SK-N-SH treated with all-trans-retinoic acid at 6 μM for 48 hours (cell line): Measurements from ENCODE around the gene NGEF.

ENCODE experiments used
- ATAC-seq: fragments of 200-7000 bp; cut with Tn5 transposase; 3 replicates; pipeline ENCODE4 v1.9.1; 2020; ENCODE audit warnings: mild to moderate bottlenecking, moderate library complexity
- ARNTL ChIP-seq: fragments of 450-650 bp; formaldehyde crosslinking; IDR thresholded peaks from 2 replicates; pipeline ENCODE4 v1.5.0; 2020; ENCODE audit warnings: low read depth, mild to moderate bottlenecking, moderate library complexity, borderline replicate concordance
- CREB5 ChIP-seq: fragments of 250-450 bp; sonication (Bioruptor Pico); IDR thresholded peaks from 2 replicates; pipeline ENCODE4 v1.5.1; 2020; ENCODE audit warnings: low read depth, mild to moderate bottlenecking, moderate library complexity
- CSDC2 ChIP-seq: fragments of 250-450 bp; sonication (Bioruptor Pico); IDR thresholded peaks from 2 replicates; pipeline ENCODE4 v1.5.0; 2020; ENCODE audit warnings: mild to moderate bottlenecking, moderate library complexity
- CSRNP3 ChIP-seq: fragments of 250-450 bp; sonication (Bioruptor Pico); IDR thresholded peaks from 2 replicates; pipeline ENCODE4 v1.5.1; 2021; ENCODE audit warnings: mild to moderate bottlenecking, moderate library complexity
- ESRRG ChIP-seq: fragments of 250-450 bp; sonication (Bioruptor Pico); IDR thresholded peaks from 2 replicates; pipeline ENCODE4 v1.6.1; 2021; ENCODE audit warnings: mild to moderate bottlenecking
- GLIS3 ChIP-seq: fragments of 250-450 bp; sonication (Bioruptor Pico); IDR thresholded peaks from 2 replicates; pipeline ENCODE4 v1.5.0; 2020; ENCODE audit warnings: mild to moderate bottlenecking, moderate library complexity
- ISL1 ChIP-seq: fragments of 250-450 bp; sonication (Bioruptor Pico); IDR thresholded peaks from 2 replicates; pipeline ENCODE4 v2.1.2; 2022; ENCODE audit warnings: mild to moderate bottlenecking, moderate library complexity
- OSR1 ChIP-seq: fragments of 250-450 bp; sonication (Bioruptor Pico); IDR thresholded peaks from 2 replicates; pipeline ENCODE4 v1.8.0; 2022; ENCODE audit warnings: moderate library complexity, mild to moderate bottlenecking, inconsistent platforms
- PATZ1 ChIP-seq: fragments of 250-450 bp; sonication (Bioruptor Pico); IDR thresholded peaks from 2 replicates; pipeline ENCODE4 v1.8.0; 2020; ENCODE audit warnings: mild to moderate bottlenecking, moderate library complexity, borderline replicate concordance
- POU6F1 ChIP-seq: fragments of 250-450 bp; sonication (Bioruptor Pico); IDR thresholded peaks from 2 replicates; pipeline ENCODE4 v1.8.0; 2021; ENCODE audit warnings: low read depth, mild to moderate bottlenecking, moderate library complexity, borderline replicate concordance
- RARB ChIP-seq: fragments of 250-450 bp; sonication (Bioruptor Pico); IDR thresholded peaks from 2 replicates; pipeline ENCODE4 v1.8.0; 2021; ENCODE audit warnings: mild to moderate bottlenecking, moderate library complexity
- SNAI2 ChIP-seq: fragments of 250-450 bp; sonication (Bioruptor Pico); IDR thresholded peaks from 2 replicates; pipeline ENCODE4 v1.5.0; 2020; ENCODE audit warnings: mild to moderate bottlenecking, moderate library complexity
- TCF4 ChIP-seq: fragments of 250-450 bp; sonication (Bioruptor Pico); IDR thresholded peaks from 2 replicates; pipeline ENCODE4 v1.8.0; 2021; ENCODE audit warnings: mild to moderate bottlenecking, moderate library complexity, borderline replicate concordance
- TOX ChIP-seq: fragments of 250-450 bp; sonication (Bioruptor Pico); IDR thresholded peaks from 2 replicates; pipeline ENCODE4 v1.8.0; 2021; ENCODE audit warnings: mild to moderate bottlenecking, moderate library complexity, borderline replicate concordance
- TSHZ2 ChIP-seq: fragments of 250-450 bp; sonication (Bioruptor Pico); IDR thresholded peaks from 2 replicates; pipeline ENCODE4 v1.5.0; 2020; ENCODE audit warnings: mild to moderate bottlenecking, moderate library complexity
- ZFP3 ChIP-seq: fragments of 250-450 bp; sonication (Bioruptor Pico); IDR thresholded peaks from 2 replicates; pipeline ENCODE4 v1.5.0; 2020; ENCODE audit warnings: mild to moderate bottlenecking, moderate library complexity
- ZFP30 ChIP-seq: fragments of 450-650 bp; formaldehyde crosslinking; IDR thresholded peaks from 2 replicates; pipeline ENCODE4 v1.5.0; 2022; ENCODE audit warnings: mild to moderate bottlenecking, moderate library complexity
- ZNF565 ChIP-seq: fragments of 450-650 bp; formaldehyde crosslinking; conservative IDR thresholded peaks from 2 replicates; pipeline ENCODE4 v1.5.0; 2020; ENCODE audit warnings: low read depth, mild to moderate bottlenecking, moderate library complexity
- ZNF70 ChIP-seq: fragments of 450-650 bp; formaldehyde crosslinking; IDR thresholded peaks from 2 replicates; pipeline ENCODE4 v1.5.0; 2020; ENCODE audit warnings: mild to moderate bottlenecking, moderate library complexity
- ZNF8 ChIP-seq: fragments of 450-650 bp; formaldehyde crosslinking; IDR thresholded peaks from 2 replicates; pipeline ENCODE4 v1.5.0; 2020; ENCODE audit warnings: mild to moderate bottlenecking, moderate library complexity

The NGEF gene

GRCh38 chr2:233031556-233032500, 18.8 kb upstream of the NGEF start:
- no peak for ATAC-seq
- TF ChIP-seq ARNTL (CRISPR knock-in tag) (no peak), ISL1 (no peak), ZFP30 (no peak), ZNF70 (CRISPR knock-in tag) (no peak)
- TF ChIP-seq, all 23 proteins: peak for 0

- TF ChIP-seq ZNF565 (no peak), TSHZ2 (CRISPR knock-in tag) (no peak), RARB (CRISPR knock-in tag) (no peak), ISL1 (no peak), POU6F1 (CRISPR knock-in tag) (no peak), ZFP30 (no peak), CREB5 (CRISPR knock-in tag) (no peak), TOX (CRISPR knock-in tag) (no peak), CSDC2 (CRISPR knock-in tag) (no peak), GLIS3 (no peak), TCF4 (CRISPR knock-in tag) (no peak), ESRRG (CRISPR knock-in tag) (no peak), SNAI2 (CRISPR knock-in tag) (no peak), ARNTL (CRISPR knock-in tag) (no peak), ZFP3 (CRISPR knock-in tag) (no peak), OSR1 (CRISPR knock-in tag) (no peak), ZNF70 (CRISPR knock-in tag) (no peak), CSRNP3 (CRISPR knock-in tag) (no peak), PATZ1 (CRISPR knock-in tag) (no peak)
- TF ChIP-seq, all 23 proteins: peak for 0
- no peak; the same call in 2 of the 3 replicates for ATAC-seq
These were observed 16.3 kb upstream of the NGEF start for GRCh38 chr2:233029321-233029720.

- no peak for ATAC-seq
- TF ChIP-seq CSDC2 (CRISPR knock-in tag) (no peak), OSR1 (CRISPR knock-in tag) (no peak), TCF4 (CRISPR knock-in tag) (no peak), ISL1 (no peak), ZFP3 (CRISPR knock-in tag) (no peak), GLIS3 (no peak), CSRNP3 (CRISPR knock-in tag) (no peak), ARNTL (CRISPR knock-in tag) (no peak), ZNF8 (CRISPR knock-in tag) (no peak), ZFP30 (no peak), ESRRG (CRISPR knock-in tag) (no peak), PATZ1 (CRISPR knock-in tag) (no peak)
These were observed 13.2 kb upstream of the NGEF start for GRCh38 chr2:233026198-233026813.
